Activated CD4-positive, alpha-beta T cell treated with anti-CD3 and anti-CD28 coated beads, Interleukin-10, Interleukin-2, amounts not matched to agents 100 ng/mL and 50 ng/mL, durations not matched to agents 16 hours and 8 hours (primary cell): ENCODE results near the gene TEX36.
"Not testable (repeated sequence)": the region's sequence is repeated elsewhere in the genome, so short reads cannot be mapped to it uniquely, and the experiment has no call there.

Experiments used
- DNase-seq: peaks from one replicate; pipeline ENCODE4 v3.0.0-alpha.2; 2020

The TEX36 gene

GRCh38 chr10:125628104-125629049 lies 54.6 kb downstream of the TEX36 start:
- no peak for DNase-seq

- no peak for DNase-seq
Observed at GRCh38 chr10:125627646-125628045, 55.3 kb downstream of the TEX36 start.

- DNase-seq, result no peak
Observed at GRCh38 chr10:125626671-125627070, 56.3 kb downstream of the TEX36 start.

- DNase-seq, result no peak
Observed at GRCh38 chr10:125625586-125625985, 57.4 kb downstream of the TEX36 start.

- no peak for DNase-seq
Observed at GRCh38 chr10:125624800-125625199, 58.2 kb downstream of the TEX36 start.

- DNase-seq, result no peak
Observed at GRCh38 chr10:125621052-125621451, 61.9 kb downstream of the TEX36 start.

GRCh38 chr10:125620401-125620800 lies 62.6 kb downstream of the TEX36 start:
- DNase-seq, result no peak

GRCh38 chr10:125613062-125613461 lies 69.9 kb downstream of the TEX36 start:
- DNase-seq, result not testable (repeated sequence)

GRCh38 chr10:125611756-125612155 lies 71.2 kb downstream of the TEX36 start:
- DNase-seq, result no peak

- DNase-seq, result no peak
Observed at GRCh38 chr10:125611216-125611615, 71.7 kb downstream of the TEX36 start.

- no peak for DNase-seq
Observed at GRCh38 chr10:125609859-125610258, 73.1 kb downstream of the TEX36 start.

GRCh38 chr10:125608474-125608873 lies 74.5 kb downstream of the TEX36 start:
- DNase-seq, result no peak

GRCh38 chr10:125607689-125608290 lies 75.2 kb downstream of the TEX36 start:
- no peak for DNase-seq

- DNase-seq, result no peak
Observed at GRCh38 chr10:125606414-125607010, 76.5 kb downstream of the TEX36 start.
